Peyer's patch (tissue), 4 donors: Measurements from ENCODE around the gene YIPF4. TPM values are rescaled to one million over a fixed set of nuclear protein-coding genes. Genes with fewer than 3 reads are reported as not detected.
"Not testable (repeated sequence)": the region's sequence is repeated elsewhere in the genome, so short reads cannot be mapped to it uniquely, and the experiment has no call there.

Experiments used
- DNase-seq, 3 donors: peaks; one replicate each; pipeline ENCODE4 v3.0.0-alpha.2; 2017 to 2019
- H3K27ac ChIP-seq, 4 donors: fragments of 200-600 bp; sonication (generic); one replicate each; pipeline ENCODE4 v1.5.1; 2016 to 2019
- H3K27me3 ChIP-seq, 2 donors: fragments of 200-600 bp; sonication (generic); one replicate each; pipeline ENCODE4 v1.5.1; 2019
- H3K36me3 ChIP-seq, 3 donors: fragments of 200-600 bp; sonication (generic); one replicate each; pipeline ENCODE4 v1.5.1; 2016 to 2019
- H3K4me1 ChIP-seq, 4 donors: fragments of 200-600 bp; sonication (generic); one replicate each; pipeline ENCODE4 v1.5.1; 2016 to 2019
- H3K4me3 ChIP-seq, 4 donors: fragments of 200-600 bp; sonication (generic); 1 replicate in 3 of 4; 2 replicates in 1 of 4; pipeline ENCODE4 v1.5.1; 2016 to 2019; ENCODE audit warnings: mild to moderate bottlenecking in 1 of 4
- H3K9me3 ChIP-seq, 4 donors: fragments of 200-600 bp; sonication (generic); one replicate each; pipeline ENCODE4 v1.5.1; 2016 to 2019; ENCODE audit warnings: mild to moderate bottlenecking in 1 of 4
- POLR2A ChIP-seq, 2 donors: fragments of 450-650 bp; IDR thresholded peaks; one replicate each; pipeline ENCODE4 v1.5.1; 2017; ENCODE audit warnings: antibody characterized with exemption in 2 of 2, mild to moderate bottlenecking in 2 of 2, moderate library complexity in 2 of 2
- total RNA-seq, 4 donors: library from RNA; depleted of rRNA; stranded (reverse); fragments of >200 nt; gene quantifications; one replicate each; pipeline ENCODE4 v1.1.0, GENCODE V29; 2016
- TF ChIP-seq, protein P1 (sequence below), 6 experiments: fragments of 450-650 bp in 4 of 6; fragments of 200-600 bp in 2 of 6; sonication (generic) in 1 of 6; IDR thresholded peaks; one replicate each; pipeline ENCODE4 v1.5.1; 2017 to 2019; ENCODE audit warnings: antibody characterized with exemption in 6 of 6, mild to moderate bottlenecking in 3 of 6, moderate library complexity in 1 of 6

YIPF4 gene
- total RNA-seq, 4 donors from 2014 or later = 12.4 to 19.6 (median 15.4) TPM

DNA sequence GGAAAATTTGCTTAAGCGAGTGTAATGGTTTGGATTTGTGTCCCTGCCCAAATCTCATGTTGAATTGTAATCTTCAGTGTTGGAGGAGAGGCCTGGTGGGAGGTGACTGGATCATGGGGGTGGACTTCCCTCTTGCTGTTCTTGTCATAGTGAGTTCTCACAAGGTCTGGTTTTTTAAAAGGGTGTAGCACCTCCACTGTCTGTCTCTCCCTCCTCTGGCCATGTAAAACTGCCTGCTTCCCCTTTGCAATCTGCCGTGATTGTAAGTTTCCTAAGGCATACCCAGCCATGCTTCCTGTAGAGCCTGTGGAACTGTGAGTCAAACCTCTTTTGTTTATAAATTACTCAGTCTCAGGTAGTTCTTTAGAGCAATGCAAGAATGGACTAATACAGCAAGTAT, 6.6 kb downstream of the YIPF4 start:
- TF ChIP-seq, protein P1, sequence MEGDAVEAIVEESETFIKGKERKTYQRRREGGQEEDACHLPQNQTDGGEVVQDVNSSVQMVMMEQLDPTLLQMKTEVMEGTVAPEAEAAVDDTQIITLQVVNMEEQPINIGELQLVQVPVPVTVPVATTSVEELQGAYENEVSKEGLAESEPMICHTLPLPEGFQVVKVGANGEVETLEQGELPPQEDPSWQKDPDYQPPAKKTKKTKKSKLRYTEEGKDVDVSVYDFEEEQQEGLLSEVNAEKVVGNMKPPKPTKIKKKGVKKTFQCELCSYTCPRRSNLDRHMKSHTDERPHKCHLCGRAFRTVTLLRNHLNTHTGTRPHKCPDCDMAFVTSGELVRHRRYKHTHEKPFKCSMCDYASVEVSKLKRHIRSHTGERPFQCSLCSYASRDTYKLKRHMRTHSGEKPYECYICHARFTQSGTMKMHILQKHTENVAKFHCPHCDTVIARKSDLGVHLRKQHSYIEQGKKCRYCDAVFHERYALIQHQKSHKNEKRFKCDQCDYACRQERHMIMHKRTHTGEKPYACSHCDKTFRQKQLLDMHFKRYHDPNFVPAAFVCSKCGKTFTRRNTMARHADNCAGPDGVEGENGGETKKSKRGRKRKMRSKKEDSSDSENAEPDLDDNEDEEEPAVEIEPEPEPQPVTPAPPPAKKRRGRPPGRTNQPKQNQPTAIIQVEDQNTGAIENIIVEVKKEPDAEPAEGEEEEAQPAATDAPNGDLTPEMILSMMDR (IDR thresholded peaks at IDR 0.05) = no peak
- TF ChIP-seq POLR2A (IDR thresholded peaks at IDR 0.05) = no peak
- no peak for DNase-seq
- Histone ChIP-seq H3K4me1 (peaks cover 0 to 27% (median 7%) of the 10 kb centered on the region in 4 donors), H3K27ac (no peak overlapping the region), H3K36me3 (peaks cover 0 to 23% (median 0%) of the 10 kb centered on the region in 3 donors), H3K27me3 (no peaks in the 10 kb centered on the region), H3K4me3 (no peak overlapping the region), H3K9me3 (no peaks in the 10 kb centered on the region)

DNA sequence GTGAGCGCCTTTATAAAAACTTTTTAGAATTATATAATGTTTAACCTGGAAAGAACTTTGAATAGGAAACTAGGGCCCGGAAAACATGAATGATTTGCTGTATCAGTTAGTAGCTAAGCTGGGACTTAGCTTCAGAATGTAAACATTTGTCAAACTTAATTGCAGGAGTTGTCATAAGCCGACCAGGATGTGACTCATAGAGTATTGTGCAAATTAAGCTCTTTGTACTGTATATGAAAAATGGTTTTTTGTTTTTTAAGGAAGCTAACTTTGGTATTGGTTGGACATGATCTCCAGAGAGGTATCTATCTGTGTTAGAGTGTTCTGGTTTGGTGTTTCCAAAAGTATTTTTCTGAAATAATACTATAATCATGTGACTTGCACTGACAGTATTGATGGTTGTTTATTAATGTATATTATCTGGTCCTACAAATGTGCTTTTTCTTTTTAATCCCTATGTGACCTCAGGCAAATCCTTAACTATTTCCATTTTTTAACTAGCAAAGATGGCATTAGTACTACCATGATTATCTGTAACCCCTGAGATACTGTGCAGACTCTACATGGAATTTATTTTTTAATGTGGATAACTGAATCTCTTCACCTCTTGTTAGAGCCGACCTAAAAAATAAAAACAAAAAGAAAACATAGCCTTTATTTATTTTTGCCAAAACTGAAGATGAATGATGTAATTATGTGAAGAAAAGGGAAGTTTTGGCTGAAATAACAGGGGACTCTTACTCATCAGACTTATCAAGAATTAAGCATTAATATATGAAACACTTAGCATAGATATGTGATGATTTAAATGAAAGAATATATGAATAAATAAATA, 11.7 kb downstream of the YIPF4 start:
- peak overlapping the region in 3 of 4 donors; percentile 23 to 50 (median 46) for H3K27ac ChIP-seq
- no peaks in the 10 kb centered on the region for H3K27me3 ChIP-seq
- H3K9me3 ChIP-seq = no peaks in the 10 kb centered on the region
- H3K4me3 ChIP-seq = no peak overlapping the region
- no peak for TF ChIP-seq POLR2A (IDR thresholded peaks at IDR 0.05)
- TF ChIP-seq, protein P1 (IDR thresholded peaks at IDR 0.05) = no peak
- H3K36me3 ChIP-seq = peaks cover 0 to 30% (median 0%) of the 10 kb centered on the region in 3 donors
- DNase-seq = no peak
- H3K4me1 ChIP-seq = peaks cover 0 to 28% (median 7%) of the 10 kb centered on the region in 4 donors

DNA sequence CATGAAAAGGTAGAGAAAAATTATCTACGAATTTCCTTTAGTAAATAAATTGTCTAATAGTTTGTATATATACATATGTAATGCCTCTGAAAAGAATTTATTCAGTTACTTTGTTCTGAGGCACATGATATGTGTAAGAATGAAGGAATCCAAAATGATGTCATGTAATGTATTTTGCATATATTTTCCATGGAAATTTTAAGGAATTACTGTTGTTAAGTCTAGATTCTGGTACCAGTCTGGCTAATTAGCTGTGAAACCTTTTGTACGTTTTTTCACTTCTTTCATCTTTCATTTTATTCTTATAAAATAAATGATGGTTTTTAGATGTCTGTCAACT, 12.3 kb downstream of the YIPF4 start:
- no peak overlapping the region for H3K27ac ChIP-seq
- no peak for DNase-seq
- H3K27me3 ChIP-seq = no peaks in the 10 kb centered on the region
- H3K36me3 ChIP-seq = peaks cover 0 to 33% (median 0%) of the 10 kb centered on the region in 3 donors
- no peak overlapping the region for H3K4me3 ChIP-seq
- H3K9me3 ChIP-seq = no peaks in the 10 kb centered on the region
- TF ChIP-seq, protein P1 (IDR thresholded peaks at IDR 0.05) = no peak
- no peak for TF ChIP-seq POLR2A (IDR thresholded peaks at IDR 0.05)
- peaks cover 0 to 28% (median 7%) of the 10 kb centered on the region in 4 donors for H3K4me1 ChIP-seq

DNA sequence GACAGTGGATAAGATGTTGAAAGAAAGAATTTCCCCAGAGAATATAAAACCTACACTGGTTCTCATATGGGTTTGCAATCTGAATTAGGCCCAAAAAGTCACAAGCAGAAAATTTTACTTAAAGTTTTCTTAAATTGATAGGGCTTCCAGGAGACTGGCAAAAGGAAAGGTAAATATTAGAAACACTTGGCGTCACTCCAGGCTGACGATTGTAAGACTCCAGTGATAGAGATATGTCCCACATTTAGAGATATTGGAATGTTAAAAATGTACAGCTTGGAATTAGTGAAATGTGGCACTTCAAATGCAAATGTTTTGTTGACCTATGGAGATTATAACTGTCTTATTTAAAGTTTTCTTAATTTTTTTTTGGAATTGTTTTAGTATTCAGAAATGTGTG, 14.0 kb downstream of the YIPF4 start:
- DNase-seq = no peak
- TF ChIP-seq, protein P1 (IDR thresholded peaks at IDR 0.05) = no peak
- TF ChIP-seq POLR2A (IDR thresholded peaks at IDR 0.05) = no peak

DNA sequence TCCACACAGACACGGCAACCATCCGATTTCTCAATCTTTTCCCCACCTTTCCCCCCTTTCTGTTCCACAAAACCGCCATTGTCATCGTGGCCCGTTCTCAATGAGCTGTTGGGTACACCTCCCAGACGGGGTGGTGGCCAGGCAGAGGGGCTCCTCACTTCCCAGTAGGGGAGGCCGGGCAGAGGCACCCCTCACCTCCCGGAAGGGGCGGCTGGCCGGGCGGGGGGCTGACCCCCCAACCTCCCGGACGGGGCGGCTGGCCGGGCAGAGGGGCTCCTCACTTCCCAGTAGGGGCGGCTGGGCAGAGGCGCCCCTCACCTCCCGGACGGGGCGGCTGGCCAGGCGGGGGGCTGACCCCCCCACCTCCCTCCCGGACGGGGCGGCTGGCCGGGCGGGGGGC, 15.8 kb downstream of the YIPF4 start:
- peaks cover 0 to 13% (median 6%) of the 10 kb centered on the region in 4 donors for H3K4me1 ChIP-seq
- not testable (repeated sequence) for H3K4me3 ChIP-seq, DNase-seq, H3K27me3 ChIP-seq, H3K27ac ChIP-seq, H3K9me3 ChIP-seq
- peaks cover 0 to 55% (median 0%) of the 10 kb centered on the region in 3 donors for H3K36me3 ChIP-seq

More for the DNA sequence above, 14.0 kb downstream of the YIPF4 start:
- Histone ChIP-seq H3K4me3 (no peak overlapping the region), H3K4me1 (peaks cover 0 to 28% (median 7%) of the 10 kb centered on the region in 4 donors), H3K36me3 (peaks cover 0 to 43% (median 0%) of the 10 kb centered on the region in 3 donors), H3K27ac (no peak overlapping the region), H3K9me3 (no peaks in the 10 kb centered on the region), H3K27me3 (no peaks in the 10 kb centered on the region)

DNA sequence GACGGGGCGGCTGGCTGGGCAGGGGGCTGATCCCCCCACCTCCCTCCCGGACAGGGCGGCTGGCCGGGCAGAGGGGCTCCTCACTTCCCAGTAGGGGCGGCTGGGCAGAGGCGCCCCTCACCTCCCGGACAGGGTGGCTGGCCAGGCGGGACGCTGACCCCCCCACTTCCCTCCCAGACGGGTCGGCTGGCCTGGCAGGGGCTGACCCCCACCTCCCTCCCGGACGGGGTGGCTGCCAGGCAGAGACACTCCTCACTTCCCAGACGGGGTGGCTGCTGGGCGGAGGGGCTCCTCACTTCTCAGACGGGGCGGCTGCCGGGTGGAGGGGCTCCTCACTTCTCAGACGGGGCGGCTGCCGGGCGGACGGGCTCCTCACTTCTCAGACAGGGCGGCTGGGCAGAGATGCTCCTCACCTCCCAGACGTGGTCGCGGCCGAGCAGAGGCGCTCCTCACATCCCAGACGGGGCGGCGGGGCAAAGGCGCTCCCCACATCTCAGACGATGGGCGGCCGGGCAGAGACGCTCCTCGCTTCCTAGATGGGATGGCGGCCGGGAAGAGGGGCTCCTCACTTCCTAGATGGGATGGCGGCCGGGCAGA, 16.4 kb downstream of the YIPF4 start:
- H3K36me3 ChIP-seq = peaks cover 0 to 61% (median 0%) of the 10 kb centered on the region in 3 donors
- not testable (repeated sequence) for H3K9me3 ChIP-seq, H3K4me1 ChIP-seq, H3K27ac ChIP-seq, H3K4me3 ChIP-seq, H3K27me3 ChIP-seq, DNase-seq
